ENCODE results near the gene OR51V1. TPM values are rescaled to one million over a fixed set of nuclear protein-coding genes. Genes with fewer than 3 reads are reported as not detected.
"Not testable (repeated sequence)": the region's sequence is repeated elsewhere in the genome, so short reads cannot be mapped to it uniquely, and the experiment has no call there.

OR51V1 gene, protein sequence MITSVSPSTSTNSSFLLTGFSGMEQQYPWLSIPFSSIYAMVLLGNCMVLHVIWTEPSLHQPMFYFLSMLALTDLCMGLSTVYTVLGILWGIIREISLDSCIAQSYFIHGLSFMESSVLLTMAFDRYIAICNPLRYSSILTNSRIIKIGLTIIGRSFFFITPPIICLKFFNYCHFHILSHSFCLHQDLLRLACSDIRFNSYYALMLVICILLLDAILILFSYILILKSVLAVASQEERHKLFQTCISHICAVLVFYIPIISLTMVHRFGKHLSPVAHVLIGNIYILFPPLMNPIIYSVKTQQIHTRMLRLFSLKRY
- not detected in 2 replicates for total RNA-seq (2014; rRNA removed; shearing (Covaris generic))
- polyA plus RNA-seq (2015; cell fraction: cytosol; rRNA removed): not detected in 2 replicates
- not detected in 2 replicates for polyA plus RNA-seq (2015; cell fraction: nucleus; rRNA removed)

DNA sequence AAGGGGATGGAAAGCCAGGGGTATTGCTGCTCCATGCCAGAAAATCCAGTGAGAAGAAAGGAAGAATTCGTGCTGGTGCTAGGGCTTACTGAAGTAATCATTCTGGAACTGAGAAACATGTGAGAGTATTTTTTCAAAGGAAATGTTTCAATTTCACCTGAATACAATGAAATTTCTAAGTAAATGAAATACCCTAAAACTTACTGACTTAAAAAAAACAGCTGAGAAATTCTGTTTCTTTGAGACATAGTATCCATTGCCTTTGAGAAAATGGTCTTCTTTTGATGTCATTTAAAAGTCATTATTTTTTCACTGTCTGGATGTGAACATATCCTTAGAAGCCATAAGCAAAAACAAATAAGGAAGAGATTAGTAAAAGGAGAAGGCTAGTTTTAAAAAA, at the start of gene OR51V1:
OR51V1 (minus strand) TSS at position 101 of the 400 bp plus-strand sequence; CDS start at position 101, 0 bp downstream.
- no peak for DNase-seq (ENCODE audit: low read depth, low spot score)
- in situ Hi-C loops (cut with HindIII; ENCODE audit: low pct_unique_long_range_greater_than_20kb, low sequenced_read_pairs): no loop called here

DNA sequence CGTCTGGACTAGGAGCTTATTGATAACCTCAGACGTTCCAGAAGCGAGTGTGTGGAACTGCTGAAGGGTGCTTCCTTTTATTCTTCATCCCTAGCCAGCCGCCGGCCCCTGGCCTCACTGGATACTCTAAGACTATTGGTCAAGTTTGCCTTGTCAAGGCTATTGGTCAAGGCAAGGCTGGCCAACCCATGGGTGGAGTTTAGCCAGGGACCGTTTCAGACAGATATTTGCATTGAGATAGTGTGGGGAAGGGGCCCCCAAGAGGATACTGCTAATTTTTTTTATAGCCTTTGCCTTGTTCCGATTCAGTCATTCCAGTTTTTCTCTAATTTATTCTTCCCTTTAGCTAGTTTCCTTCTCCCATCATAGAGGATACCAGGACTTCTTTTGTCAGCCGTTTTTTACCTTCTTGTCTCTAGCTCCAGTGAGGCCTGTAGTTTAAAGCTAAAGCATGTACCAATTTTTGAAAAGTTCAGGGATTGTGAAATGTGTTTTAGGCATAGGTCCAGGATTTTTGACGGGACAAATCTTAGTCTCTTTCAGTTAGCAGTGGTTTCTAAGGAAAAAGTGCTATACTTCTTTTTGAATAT, 49.4 kb upstream of the OR51V1 start, which contains the start of gene HBG1:
HBG1 (minus strand) TSS at position 51 of the 590 bp plus-strand sequence. CDS start 53 bp downstream, outside the sequence.
- in situ Hi-C loops (cut with HindIII; ENCODE audit: low pct_unique_long_range_greater_than_20kb, low sequenced_read_pairs); DNase-seq (ENCODE audit: low read depth, low spot score): not testable (repeated sequence)

DNA sequence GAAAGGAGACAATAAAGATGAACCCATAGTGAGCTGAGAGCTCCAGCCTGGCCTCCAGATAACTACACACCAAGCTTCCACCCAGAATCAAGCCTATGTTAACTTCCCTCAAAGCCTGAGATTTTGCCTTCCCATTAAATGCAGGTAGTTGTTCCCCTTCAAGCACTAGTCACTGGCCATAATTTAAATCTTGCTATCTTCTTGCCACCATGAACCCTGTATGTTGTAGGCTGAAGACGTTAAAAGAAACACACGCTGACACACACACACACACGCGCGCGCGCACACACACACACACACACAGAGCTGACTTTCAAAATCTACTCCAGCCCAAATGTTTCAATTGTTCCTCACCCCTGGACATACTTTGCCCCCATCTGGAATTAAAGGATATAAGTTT, 48.0 kb upstream of the OR51V1 start:
- DNase-seq (ENCODE audit: low read depth, low spot score); in situ Hi-C loops (cut with HindIII; ENCODE audit: low pct_unique_long_range_greater_than_20kb, low sequenced_read_pairs): not testable (repeated sequence)

DNA sequence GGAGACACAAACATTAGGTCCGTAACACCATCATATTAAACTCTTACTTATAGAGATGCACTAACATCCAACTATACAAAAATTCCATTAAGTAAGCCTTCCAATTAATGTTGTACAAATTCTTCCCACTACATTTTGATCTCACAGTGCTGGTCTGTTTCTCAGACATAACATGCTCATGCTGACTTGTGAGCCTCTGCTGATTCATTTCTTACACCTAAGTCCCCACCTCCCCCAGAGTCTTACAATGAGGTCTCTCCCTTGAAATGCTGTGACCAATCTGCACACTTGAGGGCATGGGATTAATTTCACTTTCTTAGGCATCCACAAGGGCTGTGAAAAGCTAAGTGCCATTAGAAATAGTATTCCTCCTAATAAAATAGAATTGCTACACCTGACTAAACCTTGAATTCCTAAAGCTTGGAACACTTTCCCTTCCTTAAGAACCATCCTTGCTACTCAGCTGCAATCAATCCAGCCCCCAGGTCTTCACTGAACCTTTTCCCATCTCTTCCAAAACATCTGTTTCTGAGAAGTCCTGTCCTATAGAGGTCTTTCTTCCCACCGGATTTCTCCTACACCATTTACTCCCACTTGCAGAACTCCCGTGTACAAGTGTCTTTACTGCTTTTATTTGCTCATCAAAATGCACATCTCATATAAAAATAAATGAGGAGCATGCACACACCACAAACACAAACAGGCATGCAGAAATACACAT, 47.1 kb upstream of the OR51V1 start:
- DNase-seq (ENCODE audit: low read depth, low spot score): no peak
- in situ Hi-C loops (cut with HindIII; ENCODE audit: low pct_unique_long_range_greater_than_20kb, low sequenced_read_pairs): no loop called here

DNA sequence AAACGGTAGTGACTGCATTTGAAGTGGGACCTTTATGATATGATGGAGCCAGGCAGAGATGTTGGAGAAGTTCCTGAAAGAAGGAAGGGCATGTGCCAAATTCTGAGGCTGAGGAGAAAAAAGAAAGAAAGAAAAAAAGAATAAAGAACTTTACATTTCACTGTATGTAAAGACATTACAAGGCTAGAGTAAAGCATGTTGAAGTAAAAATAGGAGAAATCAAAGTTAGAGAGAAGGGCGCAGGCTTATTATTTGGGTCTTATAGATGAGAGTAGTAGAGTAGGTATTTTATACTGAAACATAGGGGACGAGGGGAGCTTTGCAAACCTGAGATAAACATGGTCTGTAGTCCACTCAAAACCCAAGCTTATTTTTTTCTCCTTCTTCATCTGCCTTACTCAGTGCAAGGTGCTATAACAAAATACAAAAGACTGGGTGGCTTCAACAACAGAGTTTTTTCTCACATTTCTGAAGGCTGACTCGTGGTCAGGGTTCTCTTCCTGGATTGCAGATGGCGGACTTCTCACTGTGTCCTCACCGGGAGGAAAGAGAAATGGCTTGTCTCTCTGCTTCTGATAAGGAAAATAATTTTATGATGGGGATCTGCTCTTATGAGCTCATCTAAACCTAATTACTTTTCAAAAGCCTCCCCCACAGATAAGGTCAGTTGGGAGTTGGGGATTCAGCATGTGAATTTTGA, 46.4 kb upstream of the OR51V1 start:
- in situ Hi-C loops (cut with HindIII; ENCODE audit: low pct_unique_long_range_greater_than_20kb, low sequenced_read_pairs): no loop called here
- no peak for DNase-seq (ENCODE audit: low read depth, low spot score)

DNA sequence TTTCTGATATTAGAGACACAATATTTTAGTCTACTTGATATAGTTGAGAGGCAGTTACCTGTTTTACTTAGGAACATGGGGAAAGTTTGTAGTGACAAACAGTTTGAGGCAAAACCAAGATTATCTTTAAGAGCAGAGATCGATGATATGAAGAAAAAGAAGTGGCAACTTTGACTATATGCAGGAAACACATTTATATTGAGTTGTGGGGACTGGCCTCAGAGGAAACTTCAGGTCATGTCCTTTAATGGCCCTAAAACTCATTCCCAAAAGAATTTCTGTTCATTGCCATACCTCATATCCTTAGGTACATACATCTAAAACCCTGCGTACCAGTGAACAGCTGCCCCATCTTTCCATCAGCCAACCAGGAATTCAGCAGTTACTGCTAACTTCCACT, 44.7 kb upstream of the OR51V1 start:
- in situ Hi-C loops (cut with HindIII; ENCODE audit: low pct_unique_long_range_greater_than_20kb, low sequenced_read_pairs): no loop called here
- DNase-seq (ENCODE audit: low read depth, low spot score): no peak

DNA sequence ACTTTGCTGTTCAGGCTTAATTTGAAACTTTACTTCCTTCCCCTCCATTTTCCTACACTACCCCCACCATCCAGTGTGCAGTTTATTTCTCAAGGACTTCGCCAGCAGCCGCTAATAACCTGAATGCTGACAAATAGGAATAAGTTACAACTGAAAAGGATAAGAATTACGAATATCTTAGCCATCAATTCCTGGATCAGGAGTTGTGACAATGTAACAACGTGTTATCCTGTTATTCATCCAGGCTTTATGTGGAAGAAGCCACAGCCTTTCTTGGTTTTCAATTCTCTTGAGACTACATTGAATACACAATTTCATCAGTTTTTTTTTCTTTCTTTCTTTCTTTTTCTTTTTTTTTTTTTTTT, 43.3 kb upstream of the OR51V1 start:
- no peak for DNase-seq (ENCODE audit: low read depth, low spot score)
- in situ Hi-C loops (cut with HindIII; ENCODE audit: low pct_unique_long_range_greater_than_20kb, low sequenced_read_pairs): no loop called here

DNA sequence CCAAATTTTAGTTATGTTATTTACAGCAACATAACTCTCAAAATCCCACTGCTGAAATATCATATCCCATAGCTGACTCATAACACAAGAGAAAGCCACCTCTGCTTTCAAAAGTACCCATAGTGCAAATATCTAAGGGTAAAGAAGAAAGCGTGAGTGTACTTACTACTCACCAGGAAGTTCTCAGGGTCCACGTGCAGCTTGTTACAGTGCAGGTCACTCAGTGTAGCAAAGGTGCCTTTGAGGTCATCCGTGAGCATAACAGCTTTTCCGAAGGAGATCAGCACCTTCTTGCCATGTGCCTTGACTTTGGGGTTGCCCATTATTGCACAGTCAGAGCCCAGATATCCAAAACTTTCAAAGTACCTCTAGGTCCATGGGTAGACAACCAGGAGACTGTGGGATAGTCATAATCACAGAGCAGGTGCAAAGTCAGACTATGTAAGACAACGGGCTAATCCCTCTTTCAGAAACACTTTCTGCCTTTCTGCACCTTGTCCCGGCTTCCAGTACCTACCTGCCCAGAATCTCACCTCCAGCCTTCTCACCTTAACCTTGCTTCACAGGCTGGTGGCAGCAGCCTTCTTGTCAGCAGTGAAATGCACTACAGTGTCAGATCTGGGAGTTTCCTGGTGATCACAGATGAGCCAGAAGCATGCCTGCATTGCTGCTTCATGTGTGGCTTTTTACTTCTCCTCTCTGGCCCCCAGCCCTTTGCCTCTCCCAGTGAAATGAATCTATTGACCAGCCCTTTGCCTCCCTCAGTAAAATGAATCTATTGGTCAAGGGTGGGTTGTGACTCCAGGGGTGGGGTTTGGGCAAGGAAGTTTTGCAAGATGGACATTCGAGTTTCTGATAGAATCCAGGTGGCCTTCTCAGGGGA, 42.7 kb upstream of the OR51V1 start:
- DNase-seq (ENCODE audit: low read depth, low spot score): no peak
- in situ Hi-C loops (cut with HindIII; ENCODE audit: low pct_unique_long_range_greater_than_20kb, low sequenced_read_pairs): no loop called here

DNA sequence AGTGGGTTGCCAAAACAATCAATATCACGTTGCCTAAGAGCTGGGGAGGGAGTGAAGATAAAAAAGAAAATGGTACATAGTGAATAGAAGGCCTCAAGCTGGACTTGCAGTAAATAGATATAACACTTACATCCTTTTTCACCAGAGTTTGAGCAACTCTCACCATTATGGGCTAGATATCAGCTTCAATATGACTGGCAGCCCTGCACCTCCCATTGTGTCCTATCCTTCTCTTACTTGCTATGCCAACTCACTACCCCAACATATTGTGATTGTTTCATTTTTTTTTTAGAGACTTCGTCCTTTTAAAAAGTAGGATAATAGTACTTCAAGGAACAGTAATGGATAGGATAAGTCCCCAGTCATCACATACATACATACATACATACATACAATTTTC, 41.7 kb upstream of the OR51V1 start:
- no peak for DNase-seq (ENCODE audit: low read depth, low spot score)
- in situ Hi-C loops (cut with HindIII; ENCODE audit: low pct_unique_long_range_greater_than_20kb, low sequenced_read_pairs): no loop called here

DNA sequence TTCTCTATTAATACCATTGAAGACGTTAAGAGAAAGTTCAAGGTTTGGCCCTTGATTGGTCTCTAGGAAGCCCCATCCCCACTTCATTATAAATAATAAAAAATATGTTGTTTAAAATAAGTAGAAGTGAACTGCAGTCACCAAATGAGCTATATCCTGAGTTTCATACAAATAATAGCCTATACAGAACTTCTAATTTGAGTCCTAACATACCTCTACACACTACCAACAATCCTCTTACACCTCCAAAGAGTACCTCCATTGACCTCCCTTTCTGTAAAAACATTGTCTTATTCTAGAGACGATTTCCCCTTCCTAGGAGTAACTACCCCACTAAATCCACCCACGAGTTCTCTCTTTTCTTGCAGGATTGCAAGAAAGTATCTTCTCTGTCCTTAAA, 41.0 kb upstream of the OR51V1 start:
- DNase-seq (ENCODE audit: low read depth, low spot score): no peak
- in situ Hi-C loops (cut with HindIII; ENCODE audit: low pct_unique_long_range_greater_than_20kb, low sequenced_read_pairs): no loop called here

DNA sequence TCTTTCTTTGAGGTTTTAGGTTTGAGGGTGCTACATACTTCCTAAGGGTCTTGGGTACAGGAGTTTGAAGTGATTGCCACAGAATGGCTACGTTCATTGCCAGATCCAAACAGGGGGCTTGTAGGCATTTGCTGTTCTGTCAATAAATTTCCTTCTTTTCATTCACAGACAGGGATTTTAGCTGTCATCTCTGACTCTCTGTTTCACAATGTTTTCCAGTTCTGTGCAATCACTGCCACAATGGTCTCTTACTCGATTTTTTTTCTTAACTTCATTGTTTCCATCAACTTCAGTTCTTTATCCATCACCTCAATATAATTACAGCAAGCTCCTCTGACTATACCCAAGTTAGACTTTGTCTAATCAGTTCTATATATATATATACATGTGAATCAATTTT, 40.0 kb upstream of the OR51V1 start:
- no peak for DNase-seq (ENCODE audit: low read depth, low spot score)
- in situ Hi-C loops (cut with HindIII; ENCODE audit: low pct_unique_long_range_greater_than_20kb, low sequenced_read_pairs): no loop called here

DNA sequence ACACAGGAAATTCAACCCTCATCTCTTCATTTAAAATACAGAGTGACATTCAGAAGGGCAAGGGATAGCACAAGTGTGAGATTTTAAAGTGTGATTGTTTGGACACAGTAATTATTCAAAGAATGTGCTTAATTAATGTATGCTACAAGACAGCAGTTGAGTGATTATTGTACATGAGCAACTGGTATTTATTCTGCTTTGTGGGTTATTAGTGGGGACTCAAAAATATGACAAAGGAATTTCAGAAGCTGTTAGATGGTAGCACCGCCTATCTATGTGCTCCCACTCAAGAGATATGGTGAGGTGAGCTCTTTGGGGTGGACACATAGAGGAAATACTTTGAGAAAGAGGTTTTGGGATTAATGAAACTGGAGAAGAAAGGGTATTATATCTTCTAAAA, 39.6 kb upstream of the OR51V1 start:
- in situ Hi-C loops (cut with HindIII; ENCODE audit: low pct_unique_long_range_greater_than_20kb, low sequenced_read_pairs): no loop called here
- DNase-seq (ENCODE audit: low read depth, low spot score): no peak

DNA sequence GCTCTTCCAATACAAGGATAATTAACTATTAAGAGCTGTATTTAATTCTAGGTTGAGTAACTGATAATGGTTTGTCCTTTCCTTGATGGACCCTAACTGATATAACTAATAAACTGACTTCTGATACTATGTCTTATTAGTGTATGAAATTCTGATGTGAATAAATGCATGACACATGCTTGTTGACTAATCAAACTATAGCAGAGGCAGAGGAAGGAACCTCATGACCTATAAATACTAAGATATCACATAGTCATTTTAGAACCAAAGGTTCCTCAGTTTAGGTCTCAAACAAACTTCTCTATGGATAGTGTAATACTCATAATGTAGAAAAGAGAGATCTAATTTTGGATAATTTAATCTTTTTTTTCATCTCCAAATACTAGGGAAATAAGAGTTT, 38.6 kb upstream of the OR51V1 start:
- no peak for DNase-seq (ENCODE audit: low read depth, low spot score)
- in situ Hi-C loops (cut with HindIII; ENCODE audit: low pct_unique_long_range_greater_than_20kb, low sequenced_read_pairs): no loop called here

DNA sequence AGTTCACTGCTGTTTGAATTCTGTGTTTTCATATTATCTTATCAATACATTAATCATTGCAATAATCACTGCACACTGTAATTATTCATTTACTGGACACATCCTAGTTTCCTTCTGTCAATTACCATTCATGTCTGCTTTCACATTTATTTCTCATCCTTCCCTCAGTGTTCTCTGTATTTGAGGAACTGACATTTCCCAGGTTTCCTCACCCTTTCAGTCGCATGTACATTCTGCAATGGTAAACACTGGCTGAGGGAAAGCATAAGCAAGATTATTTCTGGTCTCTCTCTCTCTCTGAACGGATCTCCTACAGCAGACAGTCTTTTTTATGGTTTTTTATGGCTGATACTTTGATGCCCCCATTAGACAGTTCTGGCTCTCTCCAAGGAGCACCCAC, 38.0 kb upstream of the OR51V1 start:
- in situ Hi-C loops (cut with HindIII; ENCODE audit: low pct_unique_long_range_greater_than_20kb, low sequenced_read_pairs): no loop called here
- DNase-seq (ENCODE audit: low read depth, low spot score): no peak

DNA sequence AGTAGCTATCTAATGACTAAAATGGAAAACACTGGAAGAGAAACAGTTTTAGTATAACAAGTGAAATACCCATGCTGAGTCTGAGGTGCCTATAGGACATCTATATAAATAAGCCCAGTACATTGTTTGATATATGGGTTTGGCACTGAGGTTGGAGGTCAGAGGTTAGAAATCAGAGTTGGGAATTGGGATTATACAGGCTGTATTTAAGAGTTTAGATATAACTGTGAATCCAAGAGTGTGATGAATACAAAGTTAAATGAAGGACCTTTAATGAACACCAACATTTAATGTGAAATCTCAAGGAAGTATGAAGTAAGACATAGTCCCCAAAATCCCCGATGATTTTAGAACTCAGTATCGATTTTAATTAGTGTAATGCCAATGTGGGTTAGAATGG, 36.9 kb upstream of the OR51V1 start:
- no peak for DNase-seq (ENCODE audit: low read depth, low spot score)
- in situ Hi-C loops (cut with HindIII; ENCODE audit: low pct_unique_long_range_greater_than_20kb, low sequenced_read_pairs): no loop called here

DNA sequence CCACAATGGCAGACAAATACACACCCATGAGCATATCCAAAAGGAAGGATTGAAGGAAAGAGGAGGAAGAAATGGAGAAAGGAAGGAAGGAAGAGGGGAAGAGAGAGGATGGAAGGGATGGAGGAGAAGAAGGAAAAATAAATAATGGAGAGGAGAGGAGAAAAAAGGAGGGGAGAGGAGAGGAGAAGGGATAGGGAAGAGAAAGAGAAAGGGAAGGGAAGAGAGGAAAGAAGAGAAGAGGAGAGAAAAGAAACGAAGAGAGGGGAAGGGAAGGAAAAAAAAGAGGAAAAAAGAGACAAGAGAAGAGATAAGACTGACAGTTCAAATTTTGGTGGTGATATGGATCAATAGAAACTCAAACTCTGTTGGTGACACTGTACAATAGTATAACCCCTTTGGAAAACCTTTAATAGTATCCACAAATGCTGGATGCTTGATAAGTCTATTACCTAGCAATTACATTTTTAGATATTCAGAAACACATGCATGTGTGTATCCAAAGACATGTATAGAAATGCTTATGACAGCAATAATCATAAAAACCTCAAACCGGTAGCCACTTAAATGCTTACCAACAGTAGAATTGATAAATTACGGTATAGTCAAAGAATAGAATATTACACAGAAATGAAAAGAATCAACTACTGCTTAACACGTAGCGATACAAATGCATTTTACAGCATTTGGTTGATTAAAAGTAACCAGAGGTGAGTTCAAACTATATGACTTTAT, 35.0 kb upstream of the OR51V1 start:
- no peak for DNase-seq (ENCODE audit: low read depth, low spot score)
- in situ Hi-C loops (cut with HindIII; ENCODE audit: low pct_unique_long_range_greater_than_20kb, low sequenced_read_pairs): no loop called here
